Gastrocnemius medialis (tissue), 4 donors: ENCODE results near the gene EID2. TPM values are rescaled to one million over a fixed set of nuclear protein-coding genes. Genes with fewer than 3 reads are reported as not detected.
A peak's percentile ranks its signal among the peaks of the same experiment; 100 is the strongest.

ENCODE experiments used
- ATAC-seq, 2 donors: fragments of 150-250 bp; one replicate each; pipeline ENCODE4 v1.9.1; 2016
- DNase-seq, 2 donors: peaks; one replicate each; pipeline ENCODE4 v3.0.0-alpha.2; 2019
- H3K27ac ChIP-seq, 4 donors: fragments of 200-600 bp; sonication (generic); 1 replicate in 1 of 4; 2 replicates in 3 of 4; pipeline ENCODE4 v1.5.1; 2016 to 2018; ENCODE audit warnings: mild to moderate bottlenecking in 2 of 4, moderate library complexity in 1 of 4
- H3K27me3 ChIP-seq, 3 donors: fragments of 200-600 bp; sonication (generic) in 2 of 3; 1 replicate in 1 of 3; 2 replicates in 2 of 3; pipeline versions ENCODE4 v1.5.1 to v1.6.0; 2016 to 2019; ENCODE audit warnings: mild to moderate bottlenecking in 1 of 3, moderate library complexity in 1 of 3
- H3K36me3 ChIP-seq, 2 donors: fragments of 200-600 bp; sonication (generic) in 1 of 2; one replicate each; pipeline ENCODE4 v1.5.1; 2017 to 2018
- H3K4me1 ChIP-seq, 2 donors: fragments of 200-600 bp; sonication (generic) in 1 of 2; one replicate each; pipeline ENCODE4 v1.5.1; 2016 to 2017; ENCODE audit warnings: mild to moderate bottlenecking in 2 of 2
- H3K4me3 ChIP-seq, 4 donors: fragments of 200-600 bp; sonication (generic) in 3 of 4; 1 replicate in 1 of 4; 2 replicates in 3 of 4; pipeline ENCODE4 v1.5.1; 2016 to 2019; ENCODE audit warnings: mild to moderate bottlenecking in 2 of 4
- H3K9me3 ChIP-seq, 3 donors: fragments of 200-600 bp; sonication (generic) in 2 of 3; 1 replicate in 1 of 3; 2 replicates in 2 of 3; pipeline ENCODE4 v1.5.1; 2016 to 2019
- CTCF ChIP-seq, 5 experiments: fragments of 450-650 bp in 3 of 5; fragments of 200-600 bp in 2 of 5; sonication (generic) in 2 of 5; IDR thresholded peaks in 4 of 5; conservative IDR thresholded peaks in 1 of 5; 1 replicate in 4 of 5; 2 replicates in 1 of 5; pipeline ENCODE4 v1.5.1; 2016 to 2019; ENCODE audit warnings: antibody characterized with exemption in 5 of 5, mild to moderate bottlenecking in 3 of 5, moderate library complexity in 3 of 5
- POLR2A ChIP-seq, 2 donors: fragments of 450-650 bp; IDR thresholded peaks; one replicate each; pipeline ENCODE4 v1.6.1; 2017; ENCODE audit warnings: antibody characterized with exemption in 2 of 2, mild to moderate bottlenecking in 2 of 2, moderate library complexity in 2 of 2
- in situ Hi-C, 4 donors: fragments of 200-750 bp; cut with MboI; loops; one replicate each; pipeline versions ENCODE4 v1.15.0 to v1.8.0; 2017; ENCODE audit warnings: low sequenced_read_pairs in 4 of 4
- intact Hi-C: fragments of 100-400 bp; cut with DNase I; formaldehyde crosslinking; loops from one replicate; pipeline ENCODE4 v1.15.1; 2023; ENCODE audit warnings: low total_unique reads
- total RNA-seq, 4 donors: library from RNA; depleted of rRNA; stranded (reverse); fragments of >200 nt; gene quantifications; one replicate each; pipeline versions ENCODE4 v1.1.0 to v1.2.3, GENCODE V29; 2016

The EID2 gene
- 10 to 100 TPM in 2 of 4 donors, 1 to 10 TPM in 2; 7.8 to 12.7 (median 9.4) TPM for total RNA-seq

- DNase-seq (peak; percentile 94 to 95), ATAC-seq (peak; percentile 99)
- H3K4me1 ChIP-seq, result peaks cover 17 to 25% of the 10 kb centered on the region in 2 donors
- in situ Hi-C loops, result loop anchor here in 3 of 4 donors (5.0 to 25.0 kb wide), 6 partner anchors 62 to 427 kb away; partner anchors contain the start of genes SAMD4B (in 3 of the 3), GMFG (in 2 of the 3), DYRK1B (in 1 of the 3) and FBL (in 1 of the 3)
- no peaks in the 10 kb centered on the region for H3K27me3 ChIP-seq
- peak within 1 kb of the TSS; percentile 87 to 96 (median 94) for H3K27ac ChIP-seq
- H3K9me3 ChIP-seq, result no peaks in the 10 kb centered on the region
- peak within 1 kb of the TSS; percentile 69 to 95 (median 84) for H3K4me3 ChIP-seq
- intact Hi-C loops, result loop anchor here (5.0 to 10.0 kb wide), 3 partner anchors 197 to 433 kb away; partner anchors contain the start of genes FBL, PSMC4 and SAMD4B
- no peaks in the 10 kb centered on the region for H3K36me3 ChIP-seq
- TF ChIP-seq POLR2A (IDR thresholded peaks at IDR 0.05) (peak; percentile 86 to 87), CTCF (IDR thresholded peaks at IDR 0.05 in 4 of 5, conservative IDR thresholded peaks at IDR 0.05 in 1 of 5) (peak; percentile 51 to 95 (median 86))
Measured at GRCh38 chr19:39539518-39540332, at the start of gene EID2. EID2 (minus strand) TSS chr19:39540161; CDS start chr19:39540079, 82 bp downstream.

- Histone ChIP-seq H3K4me1 (no peaks in the 10 kb centered on the region), H3K4me3 (no peak overlapping the region), H3K27ac (no peak overlapping the region), H3K27me3 (peaks cover 0 to 8% (median 6%) of the 10 kb centered on the region in 3 donors), H3K9me3 (no peaks in the 10 kb centered on the region), H3K36me3 (no peaks in the 10 kb centered on the region)
- in situ Hi-C loops, result no loop called here
- TF ChIP-seq POLR2A (IDR thresholded peaks at IDR 0.05) (no peak), CTCF (IDR thresholded peaks at IDR 0.05 in 4 of 5, conservative IDR thresholded peaks at IDR 0.05 in 1 of 5) (no peak)
- DNase-seq (no peak), ATAC-seq (no peak)
- intact Hi-C loops, result no loop called here
Measured at GRCh38 chr19:39588066-39588465, 48.1 kb upstream of the EID2 start.

GRCh38 chr19:39587496-39587895, 47.5 kb upstream of the EID2 start:
- Histone ChIP-seq H3K27me3 (peaks cover 0 to 8% (median 6%) of the 10 kb centered on the region in 3 donors), H3K36me3 (no peaks in the 10 kb centered on the region), H3K4me3 (no peak overlapping the region), H3K9me3 (no peaks in the 10 kb centered on the region), H3K4me1 (no peaks in the 10 kb centered on the region), H3K27ac (no peak overlapping the region)
- TF ChIP-seq POLR2A (IDR thresholded peaks at IDR 0.05), result no peak
- no peak for TF ChIP-seq CTCF (IDR thresholded peaks at IDR 0.05 in 4 of 5, conservative IDR thresholded peaks at IDR 0.05 in 1 of 5)
- in situ Hi-C loops, result no loop called here
- intact Hi-C loops, result no loop called here
- ATAC-seq (no peak), DNase-seq (no peak)

- Histone ChIP-seq H3K27ac (no peak overlapping the region), H3K9me3 (no peaks in the 10 kb centered on the region), H3K4me1 (no peaks in the 10 kb centered on the region), H3K27me3 (peaks cover 0 to 4% (median 2%) of the 10 kb centered on the region in 3 donors), H3K4me3 (no peak overlapping the region), H3K36me3 (no peaks in the 10 kb centered on the region)
- ATAC-seq (no peak), DNase-seq (no peak)
- intact Hi-C loops (no loop called here), in situ Hi-C loops (no loop called here)
- no peak for TF ChIP-seq CTCF (IDR thresholded peaks at IDR 0.05 in 4 of 5, conservative IDR thresholded peaks at IDR 0.05 in 1 of 5)
- TF ChIP-seq POLR2A (IDR thresholded peaks at IDR 0.05), result no peak
Measured at GRCh38 chr19:39582891-39583625, 43.1 kb upstream of the EID2 start.
